Fibroblast of pulmonary artery (primary cell): Measurements from ENCODE around the gene LYRM1.

ENCODE experiments used
- DNase-seq: peaks from one replicate; pipeline ENCODE4 v3.0.0-alpha.2; 2010; ENCODE audit warnings: low read depth
- H3K4me3 ChIP-seq: replicated peaks from 2 replicates; pipeline ENCODE4 v1.5.1; 2011; ENCODE audit warnings: low read depth, mild to moderate bottlenecking, control low read depth, low read length, moderate library complexity
- TF ChIP-seq, protein P1 (sequence below): IDR thresholded peaks from 2 replicates; pipeline ENCODE4 v1.5.1; 2011; ENCODE audit warnings: mild to moderate bottlenecking, control low read depth, low read length, inconsistent platforms; ENCODE audit errors: missing control alignments

LYRM1 gene

GRCh38 chr16:20880867-20881502, 19.6 kb upstream of the LYRM1 start:
- no peak overlapping the region for H3K4me3 ChIP-seq
- no peak for DNase-seq
- TF ChIP-seq, protein P1, sequence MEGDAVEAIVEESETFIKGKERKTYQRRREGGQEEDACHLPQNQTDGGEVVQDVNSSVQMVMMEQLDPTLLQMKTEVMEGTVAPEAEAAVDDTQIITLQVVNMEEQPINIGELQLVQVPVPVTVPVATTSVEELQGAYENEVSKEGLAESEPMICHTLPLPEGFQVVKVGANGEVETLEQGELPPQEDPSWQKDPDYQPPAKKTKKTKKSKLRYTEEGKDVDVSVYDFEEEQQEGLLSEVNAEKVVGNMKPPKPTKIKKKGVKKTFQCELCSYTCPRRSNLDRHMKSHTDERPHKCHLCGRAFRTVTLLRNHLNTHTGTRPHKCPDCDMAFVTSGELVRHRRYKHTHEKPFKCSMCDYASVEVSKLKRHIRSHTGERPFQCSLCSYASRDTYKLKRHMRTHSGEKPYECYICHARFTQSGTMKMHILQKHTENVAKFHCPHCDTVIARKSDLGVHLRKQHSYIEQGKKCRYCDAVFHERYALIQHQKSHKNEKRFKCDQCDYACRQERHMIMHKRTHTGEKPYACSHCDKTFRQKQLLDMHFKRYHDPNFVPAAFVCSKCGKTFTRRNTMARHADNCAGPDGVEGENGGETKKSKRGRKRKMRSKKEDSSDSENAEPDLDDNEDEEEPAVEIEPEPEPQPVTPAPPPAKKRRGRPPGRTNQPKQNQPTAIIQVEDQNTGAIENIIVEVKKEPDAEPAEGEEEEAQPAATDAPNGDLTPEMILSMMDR: no peak

DNA sequence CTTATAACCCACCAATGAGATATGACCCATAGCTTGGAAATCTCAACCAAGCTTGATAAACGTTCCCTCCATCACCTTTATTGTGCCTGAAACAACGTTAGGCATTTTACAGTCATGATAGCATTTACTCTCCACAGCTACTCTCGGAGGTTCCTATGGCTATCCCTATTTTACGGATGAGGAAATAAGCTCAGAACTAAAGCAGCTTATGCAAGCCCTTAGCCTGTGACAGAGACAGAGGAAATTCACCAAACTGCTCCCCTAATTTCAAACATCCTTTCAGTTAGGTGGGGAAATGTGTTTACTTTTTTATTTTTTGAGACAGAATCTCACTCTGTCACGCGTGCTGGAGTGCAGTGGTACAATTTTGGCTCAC, 19.1 kb upstream of the LYRM1 start:
- no peak overlapping the region for H3K4me3 ChIP-seq
- DNase-seq: no peak
- TF ChIP-seq, protein P1: no peak

- H3K4me3 ChIP-seq: no peak overlapping the region
- TF ChIP-seq, protein P1: no peak
- peak; percentile 64 for DNase-seq
Measured at GRCh38 chr16:20883554-20884239, 16.9 kb upstream of the LYRM1 start.

- H3K4me3 ChIP-seq: no peak overlapping the region
- DNase-seq: peak; percentile 73
- TF ChIP-seq, protein P1: no peak
Measured at GRCh38 chr16:20884240-20884556, 16.4 kb upstream of the LYRM1 start.

DNA sequence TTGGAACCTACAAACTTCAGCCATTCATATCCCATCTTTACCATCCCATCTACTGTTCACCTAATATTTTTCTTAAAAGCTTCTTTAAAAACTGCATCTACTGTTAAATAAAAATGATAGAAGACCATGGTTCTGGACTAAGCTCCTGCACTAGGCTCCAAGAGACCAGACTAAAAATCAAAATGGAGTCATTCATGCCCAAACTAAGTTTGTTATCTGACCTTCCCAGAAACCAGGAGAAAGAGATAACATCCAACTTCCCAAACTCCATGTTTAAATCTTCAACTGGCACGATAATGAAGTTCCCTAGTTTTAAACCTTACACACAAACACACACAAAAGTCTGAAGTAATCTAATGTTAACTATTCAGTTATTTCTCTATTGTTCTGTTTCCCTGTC, 14.3 kb upstream of the LYRM1 start:
- DNase-seq: no peak
- TF ChIP-seq, protein P1: no peak
- no peak overlapping the region for H3K4me3 ChIP-seq

GRCh38 chr16:20887207-20887606, 13.4 kb upstream of the LYRM1 start:
- TF ChIP-seq, protein P1: no peak
- H3K4me3 ChIP-seq: no peak overlapping the region
- DNase-seq: no peak
